GM21526 (cell line): Measurements from ENCODE around the gene ARHGAP10.

ENCODE experiments used
- ATAC-seq: cut with Tn5 transposase; IDR thresholded peaks from one replicate; pipeline ENCODE4 v1.9.1; 2021; ENCODE audit warnings: moderate library complexity; ENCODE audit not compliant: unreplicated experiment, low FRiP score

ARHGAP10 gene

DNA sequence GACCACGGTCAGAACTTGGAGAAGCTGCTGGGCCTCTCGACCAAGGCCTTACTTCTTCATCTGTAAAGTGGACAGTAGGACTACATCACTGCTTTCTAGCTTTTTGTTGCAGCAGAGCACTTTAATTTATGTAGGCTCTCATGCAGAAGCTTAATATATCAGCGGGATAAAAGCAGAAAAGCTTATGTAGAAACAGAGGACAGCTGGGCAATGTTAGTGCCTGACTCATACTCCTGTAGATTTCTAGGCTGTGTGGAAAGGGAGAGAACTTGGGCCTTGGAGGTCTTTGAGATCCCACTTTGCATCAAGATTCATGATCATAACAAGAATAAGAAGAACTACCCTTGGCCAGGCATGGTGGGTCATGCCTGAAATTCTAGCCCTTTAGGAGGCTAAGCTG, 91.2 kb downstream of the ARHGAP10 start:
- ATAC-seq = no peak

DNA sequence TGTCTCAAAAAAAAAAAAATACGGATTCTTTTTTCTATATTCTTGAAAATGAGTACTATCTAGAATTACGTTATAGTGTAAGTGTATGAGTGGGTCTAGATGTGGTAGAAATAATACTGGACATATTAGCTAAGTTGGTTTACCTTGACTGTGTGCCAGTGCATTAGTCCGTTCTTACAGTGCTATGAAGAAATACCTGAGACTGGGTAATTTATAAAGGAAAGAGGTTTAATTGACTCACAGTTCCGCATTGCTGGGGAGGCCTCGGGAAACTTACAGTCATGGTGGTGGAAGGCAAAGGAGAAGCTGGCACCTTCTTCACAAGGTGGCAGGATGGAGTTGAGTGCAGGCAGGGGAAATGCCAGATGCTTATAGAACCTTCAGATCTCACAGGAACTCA, 92.4 kb downstream of the ARHGAP10 start:
- ATAC-seq = no peak

GRCh38 chr4:147824884-147825283, 93.0 kb downstream of the ARHGAP10 start:
- no peak for ATAC-seq

- no peak for ATAC-seq
Measured at GRCh38 chr4:147825451-147826287, 93.8 kb downstream of the ARHGAP10 start.

DNA sequence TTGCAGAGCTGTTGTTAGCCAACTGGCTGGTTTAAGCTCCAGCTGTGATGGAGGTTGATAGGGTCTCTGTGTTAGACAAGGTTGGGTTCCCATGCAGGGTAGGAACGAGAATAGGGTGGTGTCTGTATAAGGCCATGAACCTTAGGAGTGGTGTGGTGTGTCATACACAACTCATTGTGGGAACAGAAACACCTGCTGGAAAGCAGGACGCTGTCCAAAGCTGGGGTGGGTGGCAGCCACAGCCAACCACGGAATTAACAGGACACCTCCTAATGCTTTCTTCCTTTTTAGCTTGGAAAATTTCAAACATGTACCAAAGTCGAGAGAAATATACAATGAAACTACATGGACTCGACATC, 94.4 kb downstream of the ARHGAP10 start:
- ATAC-seq = no peak

DNA sequence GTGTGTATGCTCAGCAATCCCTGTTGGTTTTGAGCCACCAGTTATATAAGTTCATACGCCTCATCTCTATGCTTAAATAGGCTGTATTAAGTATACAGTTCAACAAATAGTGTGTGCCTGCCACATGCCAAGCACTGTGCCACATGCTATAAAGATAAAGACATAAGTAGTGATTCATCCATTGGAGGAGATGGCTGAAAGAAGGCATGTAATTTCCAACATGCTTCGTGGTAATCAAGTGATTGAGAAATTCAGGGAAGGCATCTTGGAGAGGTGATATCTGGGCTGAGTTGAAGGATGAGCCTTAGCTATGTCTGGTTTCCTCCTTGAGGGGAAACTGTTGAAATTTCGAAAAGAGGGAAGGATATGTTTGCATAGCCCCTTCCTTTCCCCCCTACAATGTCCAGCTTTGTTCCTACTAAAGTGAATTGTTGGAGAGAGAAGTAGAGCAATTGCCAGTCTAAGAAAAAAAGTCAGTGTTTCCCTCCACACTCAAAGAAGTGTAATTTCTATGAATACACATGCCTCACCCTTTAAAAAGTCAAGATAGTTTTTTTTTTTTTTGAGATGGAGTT, 96.5 kb downstream of the ARHGAP10 start:
- no peak for ATAC-seq

GRCh38 chr4:147829401-147830101, 97.7 kb downstream of the ARHGAP10 start:
- ATAC-seq = no peak

DNA sequence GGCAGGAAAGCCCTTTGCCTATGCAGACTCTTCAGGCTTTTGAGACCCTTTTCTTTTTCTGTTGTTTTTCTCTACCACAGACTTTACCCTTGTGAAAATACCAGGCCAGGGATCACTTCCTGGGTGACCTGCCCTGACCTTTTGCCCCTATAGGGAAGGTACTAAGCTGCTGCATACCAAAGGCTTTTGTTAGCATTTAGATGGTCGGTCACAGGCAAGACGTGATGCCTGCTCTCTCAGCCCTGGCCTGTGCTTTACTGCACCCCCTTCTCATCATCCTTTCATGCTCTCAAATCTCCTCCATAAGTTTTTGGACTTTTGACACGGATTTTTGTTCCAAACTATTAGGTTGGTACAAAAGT, 98.2 kb downstream of the ARHGAP10 start:
- no peak for ATAC-seq

GRCh38 chr4:147830987-147831386, 99.1 kb downstream of the ARHGAP10 start:
- no peak for ATAC-seq

- ATAC-seq = no peak
Measured at GRCh38 chr4:147831551-147832171, 99.8 kb downstream of the ARHGAP10 start.

GRCh38 chr4:147833254-147833653, 101.4 kb downstream of the ARHGAP10 start:
- no peak for ATAC-seq

DNA sequence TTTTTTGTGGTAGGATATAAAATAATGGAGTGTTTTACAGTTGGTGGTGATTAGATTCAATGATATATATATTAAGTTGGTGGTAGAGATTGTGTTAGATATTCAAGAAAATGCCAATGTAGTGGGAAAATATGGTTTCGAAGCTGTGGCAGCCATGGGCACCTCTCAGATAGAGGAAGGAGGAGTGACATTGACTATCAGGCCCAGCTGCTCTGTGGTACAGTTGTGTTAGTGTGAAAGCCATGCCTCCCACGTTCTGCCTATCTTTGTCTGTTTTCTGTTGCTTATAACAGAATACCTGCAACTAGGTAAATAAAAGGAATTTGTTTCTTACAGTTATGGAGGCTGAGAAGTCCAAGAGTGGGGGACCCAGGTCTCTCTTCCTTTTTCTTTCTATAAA, 101.9 kb downstream of the ARHGAP10 start:
- no peak for ATAC-seq

DNA sequence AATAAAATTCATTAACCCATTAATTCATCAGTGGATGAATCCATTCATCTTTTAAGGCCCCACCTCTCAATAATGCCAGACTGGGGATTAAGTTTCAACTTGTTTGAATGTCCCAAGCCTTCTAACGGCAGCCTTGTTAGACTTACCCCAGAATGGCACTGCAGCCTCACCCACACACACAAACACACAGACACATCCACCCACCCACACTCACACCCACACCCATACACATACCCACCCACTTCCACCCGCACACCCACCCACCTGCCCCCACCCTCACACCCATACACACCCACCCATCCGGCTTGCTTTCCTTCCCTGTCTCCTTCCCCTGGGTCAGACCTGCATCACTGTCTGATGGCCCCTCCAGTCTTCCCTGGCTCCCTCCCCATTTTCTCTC, 102.6 kb downstream of the ARHGAP10 start:
- ATAC-seq = no peak

DNA sequence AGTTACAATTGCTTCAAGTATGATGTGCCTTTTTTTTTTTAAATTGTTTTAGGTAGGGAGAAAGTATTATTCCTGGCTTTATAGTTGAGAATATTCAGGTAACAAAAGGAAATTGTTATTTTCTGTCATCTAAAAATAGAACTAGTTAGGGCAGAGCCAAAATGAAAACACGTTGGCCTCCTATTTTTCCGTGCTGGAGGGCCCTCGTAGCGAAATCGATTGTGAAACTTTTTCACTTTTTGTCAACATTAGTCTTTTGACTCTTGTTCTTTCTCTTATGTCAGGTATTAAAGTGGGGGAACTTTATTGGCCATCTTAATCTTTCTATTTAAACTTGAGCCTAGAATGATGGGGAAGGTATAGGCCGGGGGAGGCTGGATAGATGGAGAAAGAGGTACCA, 104.9 kb downstream of the ARHGAP10 start:
- no peak for ATAC-seq

- no peak for ATAC-seq
Measured at GRCh38 chr4:147837435-147837834, 105.5 kb downstream of the ARHGAP10 start.

GRCh38 chr4:147837854-147838253, 106.0 kb downstream of the ARHGAP10 start:
- ATAC-seq = no peak

GRCh38 chr4:147839200-147839599, 107.3 kb downstream of the ARHGAP10 start:
- no peak for ATAC-seq

- no peak for ATAC-seq
Measured at GRCh38 chr4:147839663-147840062, 107.8 kb downstream of the ARHGAP10 start.

- ATAC-seq = peak; percentile 58
Measured at GRCh38 chr4:147840838-147841738, 109.2 kb downstream of the ARHGAP10 start.

GRCh38 chr4:147842573-147842972, 110.7 kb downstream of the ARHGAP10 start:
- no peak for ATAC-seq
